A549 (cell line): ENCODE measurements around the gene EFTUD2. TPM values are rescaled to one million over a fixed set of nuclear protein-coding genes. Genes with fewer than 3 reads are reported as not detected.

Experiments used
- ATAC-seq, 2 experiments: fragments of 200-7000 bp in 1 of 2; fragments of >200 bp in 1 of 2; cut with Nextera tagmentation in 1 of 2; cut with Tn5 transposase in 1 of 2; 3 replicates each; pipeline versions ENCODE4 v1.8.0 to v1.9.1; 2018 to 2020; ENCODE audit warnings: mild to moderate bottlenecking in 1 of 2, moderate library complexity in 1 of 2
- CTCF ChIA-PET: fragments of 300-600 bp; sonication (Branson Sonifier 250); formaldehyde crosslinking; extraction: SDS; loops from one replicate; lab custom pipeline; 2021; ENCODE audit warnings: antibody characterized with exemption, inconsistent platforms; lab: Yijun Ruan, JAX
- POLR2A ChIA-PET: fragments of 350-600 bp; formaldehyde crosslinking; extraction: SDS; loops from one replicate; lab custom pipeline; 2021; ENCODE audit warnings: antibody characterized with exemption, inconsistent platforms; lab: Yijun Ruan, JAX
- DNase-seq, 2 experiments: peaks; one replicate each; pipeline versions ENCODE4 v3.0.0 to v3.0.0-alpha.2; 2011 to 2016; ENCODE audit warnings: low read depth in 1 of 2, low spot score in 1 of 2
- FAIRE-seq: peaks from 2 replicates; lab custom pipeline; 2011; peaks lifted over from hg19 to GRCh38; lab: Jason Lieb, UNC
- H3K27ac ChIP-seq, 2 experiments: fragments of >200 bp; sonication (Bioruptor Twin); formaldehyde crosslinking; 3 replicates each; pipeline ENCODE4 v1.5.1; 2016 to 2017
- H3K4me1 ChIP-seq: fragments of >200 bp; sonication (Bioruptor Twin); formaldehyde crosslinking; 3 replicates; pipeline ENCODE4 v1.6.1; 2016
- H3K4me2 ChIP-seq: fragments of >200 bp; sonication (Bioruptor Twin); formaldehyde crosslinking; 3 replicates; pipeline ENCODE4 v1.6.1; 2016
- H3K4me3 ChIP-seq: fragments of >200 bp; sonication (Bioruptor Twin); formaldehyde crosslinking; 3 replicates; pipeline ENCODE4 v1.5.1; 2016
- H3K9me3 ChIP-seq: fragments of >200 bp; sonication (Bioruptor Twin); formaldehyde crosslinking; 3 replicates; pipeline ENCODE4 v1.6.1; 2016
- ATOH8 ChIP-seq: fragments of 250-450 bp; sonication (Bioruptor Pico); IDR thresholded peaks from 2 replicates; pipeline ENCODE4 v1.5.0; 2020; ENCODE audit warnings: low read depth, mild to moderate bottlenecking, moderate library complexity
- BCL3 ChIP-seq: fragments of >200 bp; sonication (Bioruptor Twin); formaldehyde crosslinking; IDR thresholded peaks from 3 replicates; pipeline ENCODE4 v1.6.1; 2016
- CBX2 ChIP-seq: fragments of 200-600 bp; sonication (generic); IDR thresholded peaks from 2 replicates; pipeline ENCODE4 v1.6.1; 2016; ENCODE audit warnings: low read depth, mild to moderate bottlenecking, borderline replicate concordance
- CBX8 ChIP-seq: fragments of 200-600 bp; sonication (generic); IDR thresholded peaks from 2 replicates; pipeline ENCODE4 v1.6.1; 2016
- CEBPB ChIP-seq, 2 experiments: fragments of >200 bp in 1 of 2; sonication (Bioruptor Twin) in 1 of 2; formaldehyde crosslinking in 1 of 2; IDR thresholded peaks; 2 replicates each; pipeline ENCODE4 v1.6.1; 2012 to 2016
- CHD2 ChIP-seq: fragments of 150-350 bp; IDR thresholded peaks from 2 replicates; pipeline ENCODE4 v1.6.1; 2014; ENCODE audit warnings: low read length; ENCODE audit not compliant: partially characterized antibody
- CHD4 ChIP-seq: fragments of 200-600 bp; sonication (generic); IDR thresholded peaks from 2 replicates; pipeline ENCODE4 v1.6.1; 2016; ENCODE audit warnings: antibody characterized with exemption, mild to moderate bottlenecking, borderline replicate concordance
- CTCF ChIP-seq: fragments of >200 bp; sonication (Bioruptor Twin); formaldehyde crosslinking; IDR thresholded peaks from 3 replicates; pipeline ENCODE4 v1.5.1; 2016
- E2F6 ChIP-seq: IDR thresholded peaks from 2 replicates; pipeline ENCODE4 v1.6.1; 2012; ENCODE audit warnings: low read depth, borderline replicate concordance
- EHF ChIP-seq: fragments of 250-450 bp; sonication (Bioruptor Pico); IDR thresholded peaks from 2 replicates; pipeline ENCODE4 v1.5.0; 2020; ENCODE audit warnings: mild to moderate bottlenecking
- EHMT2 ChIP-seq: fragments of 200-600 bp; sonication (generic); IDR thresholded peaks from 2 replicates; pipeline ENCODE4 v1.6.1; 2016; ENCODE audit warnings: antibody characterized with exemption, low read depth, mild to moderate bottlenecking, moderate library complexity
- EP300 ChIP-seq, 2 experiments: fragments of >200 bp; sonication (Bioruptor Twin); formaldehyde crosslinking; IDR thresholded peaks; 2 replicates in 1 of 2; 3 replicates in 1 of 2; pipeline ENCODE4 v1.6.1; 2016 to 2017
- ESRRA ChIP-seq: fragments of 150-350 bp; IDR thresholded peaks from 2 replicates; pipeline ENCODE4 v1.6.1; 2014; ENCODE audit warnings: mild to moderate bottlenecking, low read length, borderline replicate concordance
- FOSL2 ChIP-seq, 2 experiments: fragments of 450-650 bp in 1 of 2; fragments of >200 bp in 1 of 2; sonication (Bioruptor Twin) in 1 of 2; formaldehyde crosslinking; IDR thresholded peaks; 2 replicates each; pipeline versions ENCODE4 v1.5.0 to v1.6.1; 2016 to 2020; ENCODE audit warnings: mild to moderate bottlenecking in 1 of 2, moderate library complexity in 1 of 2
- FOXS1 ChIP-seq: fragments of 250-450 bp; sonication (Bioruptor Pico); IDR thresholded peaks from 2 replicates; pipeline ENCODE4 v1.5.0; 2020; ENCODE audit warnings: mild to moderate bottlenecking, moderate library complexity
- GATA3 ChIP-seq: IDR thresholded peaks from 2 replicates; pipeline ENCODE4 v1.6.1; 2012; ENCODE audit warnings: borderline replicate concordance
- HDAC2 ChIP-seq: fragments of 200-600 bp; sonication (generic); IDR thresholded peaks from 2 replicates; pipeline ENCODE4 v1.6.1; 2016
- HEYL ChIP-seq: fragments of 250-450 bp; sonication (Bioruptor Pico); IDR thresholded peaks from 2 replicates; pipeline ENCODE4 v1.8.0; 2021; ENCODE audit warnings: mild to moderate bottlenecking, moderate library complexity
- JUN ChIP-seq, 2 experiments: fragments of >200 bp; sonication (Bioruptor Twin); formaldehyde crosslinking; IDR thresholded peaks; 2 replicates in 1 of 2; 3 replicates in 1 of 2; pipeline ENCODE4 v1.6.1; 2016 to 2017
- KDM1A ChIP-seq: fragments of 200-600 bp; sonication (generic); IDR thresholded peaks from 2 replicates; pipeline ENCODE4 v1.6.1; 2016; ENCODE audit warnings: low read depth, mild to moderate bottlenecking
- MAX ChIP-seq: IDR thresholded peaks from 2 replicates; pipeline ENCODE4 v1.6.1; 2012
- MYC ChIP-seq: IDR thresholded peaks from 2 replicates; pipeline ENCODE4 v1.6.1; 2012; ENCODE audit warnings: mild to moderate bottlenecking, inconsistent platforms, low read length, improper control_type of control experiment, borderline replicate concordance
- NPAS2 ChIP-seq: fragments of 250-450 bp; sonication (Bioruptor Pico); IDR thresholded peaks from 2 replicates; pipeline ENCODE4 v1.8.0; 2022; ENCODE audit warnings: mild to moderate bottlenecking, moderate library complexity, borderline replicate concordance
- NR3C1 ChIP-seq: fragments of >200 bp; sonication (Bioruptor Twin); formaldehyde crosslinking; IDR thresholded peaks from 3 replicates; pipeline ENCODE4 v1.6.1; 2017
- PHF8 ChIP-seq: fragments of 200-600 bp; sonication (generic); IDR thresholded peaks from 2 replicates; pipeline ENCODE4 v1.6.1; 2016; ENCODE audit warnings: low read depth, mild to moderate bottlenecking, antibody characterized with exemption, moderate library complexity, borderline replicate concordance
- RARB ChIP-seq: fragments of 250-450 bp; sonication (Bioruptor Pico); IDR thresholded peaks from 2 replicates; pipeline ENCODE4 v1.8.0; 2021; ENCODE audit warnings: mild to moderate bottlenecking, moderate library complexity
- REST ChIP-seq: fragments of 200-600 bp; sonication (generic); IDR thresholded peaks from 2 replicates; pipeline ENCODE4 v1.6.1; 2016; ENCODE audit warnings: antibody characterized with exemption, mild to moderate bottlenecking, moderate library complexity
- RFX5 ChIP-seq: fragments of 450-650 bp; IDR thresholded peaks from 2 replicates; pipeline ENCODE4 v1.7.1; 2014; ENCODE audit warnings: antibody characterized with exemption, mild to moderate bottlenecking, moderate library complexity
- SREBF2 ChIP-seq: fragments of 450-650 bp; IDR thresholded peaks from 2 replicates; pipeline ENCODE4 v1.6.1; 2014; ENCODE audit warnings: mild to moderate bottlenecking, moderate library complexity
- TP53 ChIP-seq: fragments of 250-450 bp; sonication (Bioruptor Pico); IDR thresholded peaks from 2 replicates; pipeline ENCODE4 v1.5.0; 2021; ENCODE audit warnings: mild to moderate bottlenecking, moderate library complexity
- ZC3H11A ChIP-seq: fragments of 450-650 bp; IDR thresholded peaks from 2 replicates; pipeline ENCODE4 v1.6.1; 2014; ENCODE audit warnings: antibody characterized with exemption, mild to moderate bottlenecking
- ZFP36 ChIP-seq: fragments of 450-650 bp; IDR thresholded peaks from 2 replicates; pipeline ENCODE4 v1.6.1; 2014; ENCODE audit warnings: borderline replicate concordance; ENCODE audit not compliant: partially characterized antibody
- ZNF302 ChIP-seq: fragments of 250-450 bp; sonication (Bioruptor Pico); IDR thresholded peaks from 2 replicates; pipeline ENCODE4 v1.9.0; 2021; ENCODE audit warnings: inconsistent platforms, mild to moderate bottlenecking, moderate library complexity
- ZSCAN20 ChIP-seq: fragments of 250-450 bp; sonication (Bioruptor Pico); IDR thresholded peaks from 2 replicates; pipeline ENCODE4 v1.8.0; 2022; ENCODE audit warnings: mild to moderate bottlenecking, moderate library complexity
- WGBS: methylation state at CpG from one replicate; pipeline ENCODE4 v1.1.6; 2017; ENCODE audit errors: missing lambda C conversion rate; 5-methylcytosine and 5-hydroxymethylcytosine counted together
- polyA plus RNA-seq, 4 experiments: library from polyadenylated mRNA; depleted of rRNA in 3 of 4; stranded (reverse); fragments of >200 nt; fragmentation: RNase III in 1 of 4; extraction: RNeasy Plus Mini Kit Qiagen cat#74134 plus additional on column Dnase treatment in 1 of 4; gene quantifications; 2 replicates in 3 of 4; 3 replicates in 1 of 4; pipeline ENCODE4 v1.2.3, GENCODE V29; 2011 to 2017

Gene EFTUD2
- polyA plus RNA-seq, 2 of the 4 experiments (the other 2 are of a cell fraction): 224 to 353 TPM

- peak overlapping the region; percentile 37 to 75; a peak in 5 of 6 replicates for H3K27ac ChIP-seq
- DNase-seq (peak; percentile 67 to 79), FAIRE-seq (peak; percentile 98), ATAC-seq (peak; percentile 88 to 89; a peak in 5 of 6 replicates)
- ChIA-PET POLR2A (interaction anchor here (0.8 to 1.2 kb wide), 4 partner anchors 8 to 45 kb away, joined by 3 read pairs; no protein-coding TSS in a partner anchor), CTCF (interaction anchor here (0.7 to 1.8 kb wide), 5 partner anchors 26 to 47 kb away, joined by 3 to 11 read pairs (median 4); no protein-coding TSS in a partner anchor)
- H3K4me1 ChIP-seq: peaks cover 36% of the 10 kb centered on the region
- H3K4me3 ChIP-seq: peak overlapping the region; percentile 6; the same call in 1 of the 3 replicates
- 3% methylated on average over 7 of the region's 7 CpGs for WGBS
- peak overlapping the region; percentile 69 for H3K4me2 ChIP-seq
- no peaks in the 10 kb centered on the region for H3K9me3 ChIP-seq
- TF ChIP-seq ZSCAN20 (CRISPR knock-in tag): no peak
- no peak for TF ChIP-seq EHF
- no peak for TF ChIP-seq NR3C1
- TF ChIP-seq CHD4: no peak
- TF ChIP-seq HEYL (CRISPR knock-in tag): no peak
- TF ChIP-seq EHMT2: no peak
- TF ChIP-seq ESRRA: no peak
- TF ChIP-seq HDAC2: no peak
- TF ChIP-seq CBX2: no peak
- no peak for TF ChIP-seq BCL3
- TF ChIP-seq FOSL2 (IDR thresholded peaks at IDR 0.05): peak; percentile 61; the same call in 1 of the 2 replicates
- TF ChIP-seq FOSL2 (CRISPR knock-in tag; IDR thresholded peaks at IDR 0.05): peak; percentile 95
- TF ChIP-seq CHD2: no peak
- TF ChIP-seq RARB (CRISPR knock-in tag): no peak
- no peak for TF ChIP-seq MYC
- TF ChIP-seq GATA3: peak; percentile 43; the same call in 1 of the 2 replicates
- no peak for TF ChIP-seq CBX8
- TF ChIP-seq REST: no peak
- no peak for TF ChIP-seq ATOH8 (CRISPR knock-in tag)
- TF ChIP-seq ZFP36: no peak
- TF ChIP-seq PHF8: no peak
- no peak for TF ChIP-seq SREBF2
- TF ChIP-seq KDM1A: no peak
- TF ChIP-seq FOXS1: no peak
- TF ChIP-seq CEBPB (IDR thresholded peaks at IDR 0.05): peak in 1 of 2 experiments; percentile 45; a peak in 2 of 4 replicates
- TF ChIP-seq E2F6: no peak
- no peak for TF ChIP-seq CTCF
- TF ChIP-seq RFX5: no peak
- TF ChIP-seq ZNF302 (CRISPR knock-in tag): no peak
- no peak for TF ChIP-seq NPAS2
- TF ChIP-seq MAX: peak; percentile 72
- TF ChIP-seq EP300 (IDR thresholded peaks at IDR 0.05): no peak
- TF ChIP-seq TP53 (CRISPR knock-in tag): no peak
- no peak for TF ChIP-seq ZC3H11A
- TF ChIP-seq JUN (IDR thresholded peaks at IDR 0.05): 0 out of 5 replicates have a peak, but pooled peaks of 1 of the 2 experiments have one; percentile 19
Observed at GRCh38 chr17:44820631-44821212, 78.5 kb downstream of the EFTUD2 start.
